Measurements from ENCODE around the gene LIPC.

LIPC gene

GRCh38 chr15:58458076-58458475 is 26.3 kb downstream of the LIPC start:
- no peak for DNase-seq (ENCODE audit: low read depth)

GRCh38 chr15:58459045-58459444 is 27.3 kb downstream of the LIPC start:
- DNase-seq (ENCODE audit: low read depth), result no peak

DNA sequence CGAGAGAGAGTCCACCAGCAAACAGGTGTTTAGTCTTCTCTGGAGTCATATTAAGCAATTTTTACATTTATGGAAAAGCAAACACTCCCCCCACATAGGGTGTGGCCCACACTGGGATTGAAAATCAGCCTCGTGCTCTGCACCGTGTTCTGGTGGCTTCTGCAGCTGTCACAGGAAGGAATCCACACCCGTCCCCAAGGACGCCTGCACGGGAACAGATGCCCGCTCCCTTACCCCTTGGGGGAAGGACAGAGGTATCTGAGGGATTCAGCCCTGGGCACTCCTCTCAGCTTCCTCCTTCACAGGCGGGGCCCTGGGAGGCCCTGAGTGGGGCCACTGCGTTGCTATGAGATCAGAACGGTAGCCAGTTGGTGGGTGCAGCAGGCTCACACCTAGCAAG is 27.8 kb downstream of the LIPC start:
- no peak for DNase-seq (ENCODE audit: low read depth)

GRCh38 chr15:58460116-58460790 is 28.5 kb downstream of the LIPC start:
- DNase-seq (ENCODE audit: low read depth), result no peak

GRCh38 chr15:58460872-58461271 is 29.1 kb downstream of the LIPC start:
- no peak for DNase-seq (ENCODE audit: low read depth)

- DNase-seq (ENCODE audit: low read depth), result no peak
Observed at GRCh38 chr15:58462547-58462946, 30.8 kb downstream of the LIPC start.

DNA sequence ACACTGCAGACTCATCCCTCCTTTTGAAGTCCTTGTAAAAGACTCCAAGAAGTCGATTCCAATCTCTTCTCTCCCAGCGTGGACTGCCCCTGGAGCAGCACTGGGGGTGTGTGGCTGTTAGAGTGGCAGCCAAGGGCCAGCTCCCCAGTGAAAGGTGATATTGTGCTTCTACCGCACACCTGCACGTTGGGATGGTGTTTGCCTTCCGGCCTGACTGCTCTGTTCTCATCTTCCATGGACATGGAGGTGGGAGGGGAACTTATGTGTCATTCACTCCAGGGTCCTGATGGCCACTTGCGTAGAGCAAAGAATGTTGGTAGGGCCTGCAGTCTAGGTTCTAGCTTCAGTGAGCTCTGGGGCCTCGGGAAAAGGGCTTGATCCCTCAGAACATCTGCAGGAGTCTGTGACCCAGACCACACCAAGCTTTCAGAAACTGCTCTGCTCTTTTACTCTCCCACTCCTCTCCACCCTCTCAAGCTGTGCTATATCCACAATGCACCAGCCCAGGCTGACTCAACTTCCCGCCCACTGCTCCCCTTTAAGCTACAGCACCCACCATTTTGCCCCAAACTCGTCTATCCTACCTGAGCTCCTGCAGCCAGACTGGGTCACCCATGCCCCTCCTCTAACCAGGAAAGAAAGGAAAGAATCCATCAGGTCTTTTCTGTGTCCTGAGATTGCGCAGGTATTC is 31.3 kb downstream of the LIPC start:
- DNase-seq (ENCODE audit: low read depth), result no peak

- DNase-seq (ENCODE audit: low read depth), result no peak
Observed at GRCh38 chr15:58463815-58464650, 32.2 kb downstream of the LIPC start.

DNA sequence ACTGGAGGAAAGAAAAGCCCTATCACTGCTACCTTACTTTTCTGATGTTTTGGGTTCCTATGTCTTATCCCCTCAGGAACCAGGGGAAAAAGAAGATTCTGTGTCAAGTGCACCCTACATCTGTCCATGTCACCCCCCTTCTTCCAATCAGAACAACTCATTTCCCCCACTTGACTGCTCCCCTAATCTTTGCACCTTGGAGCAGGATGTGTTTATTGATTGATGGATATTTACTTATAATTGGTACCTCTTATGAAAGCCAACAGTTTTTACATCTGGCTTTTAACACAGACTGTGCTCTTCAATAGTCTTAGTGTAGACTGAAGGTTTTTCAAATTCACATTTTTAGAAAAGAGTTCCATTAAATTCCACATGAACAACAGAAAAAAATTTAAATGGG is 33.3 kb downstream of the LIPC start:
- no peak for DNase-seq (ENCODE audit: low read depth)

- no peak for DNase-seq (ENCODE audit: low read depth)
Observed at GRCh38 chr15:58465866-58466517, 34.2 kb downstream of the LIPC start.

GRCh38 chr15:58466566-58466965 is 34.8 kb downstream of the LIPC start:
- no peak for DNase-seq (ENCODE audit: low read depth)

DNA sequence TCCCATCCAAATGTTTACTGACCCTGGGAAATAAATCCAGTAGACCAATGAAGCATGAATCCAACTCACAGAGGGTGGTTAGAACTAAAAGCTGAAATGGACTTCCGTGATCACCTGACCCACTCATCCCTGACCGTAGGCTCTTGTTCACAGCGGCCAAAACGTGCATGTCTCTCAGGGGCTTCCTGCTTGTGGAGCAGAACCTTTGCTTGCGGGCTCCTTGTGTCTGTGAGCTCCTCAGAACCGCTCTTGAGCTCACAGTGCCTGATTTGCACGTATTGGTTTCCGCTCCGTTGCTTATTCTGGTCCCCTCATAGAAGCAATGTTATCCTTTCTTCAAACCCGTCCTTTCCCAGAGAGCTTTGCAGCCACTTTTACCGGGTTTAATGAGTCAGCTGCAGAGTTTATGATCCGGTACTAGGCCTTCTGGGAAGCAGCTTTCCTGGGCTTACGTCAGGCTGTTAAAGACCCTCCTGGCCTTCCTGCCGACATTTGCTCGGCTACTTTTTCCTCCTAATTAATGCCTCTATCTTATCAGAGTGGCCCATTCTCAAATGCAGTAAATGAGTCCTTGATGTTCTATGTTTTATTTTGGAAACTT is 35.4 kb downstream of the LIPC start:
- no peak for DNase-seq (ENCODE audit: low read depth)

DNA sequence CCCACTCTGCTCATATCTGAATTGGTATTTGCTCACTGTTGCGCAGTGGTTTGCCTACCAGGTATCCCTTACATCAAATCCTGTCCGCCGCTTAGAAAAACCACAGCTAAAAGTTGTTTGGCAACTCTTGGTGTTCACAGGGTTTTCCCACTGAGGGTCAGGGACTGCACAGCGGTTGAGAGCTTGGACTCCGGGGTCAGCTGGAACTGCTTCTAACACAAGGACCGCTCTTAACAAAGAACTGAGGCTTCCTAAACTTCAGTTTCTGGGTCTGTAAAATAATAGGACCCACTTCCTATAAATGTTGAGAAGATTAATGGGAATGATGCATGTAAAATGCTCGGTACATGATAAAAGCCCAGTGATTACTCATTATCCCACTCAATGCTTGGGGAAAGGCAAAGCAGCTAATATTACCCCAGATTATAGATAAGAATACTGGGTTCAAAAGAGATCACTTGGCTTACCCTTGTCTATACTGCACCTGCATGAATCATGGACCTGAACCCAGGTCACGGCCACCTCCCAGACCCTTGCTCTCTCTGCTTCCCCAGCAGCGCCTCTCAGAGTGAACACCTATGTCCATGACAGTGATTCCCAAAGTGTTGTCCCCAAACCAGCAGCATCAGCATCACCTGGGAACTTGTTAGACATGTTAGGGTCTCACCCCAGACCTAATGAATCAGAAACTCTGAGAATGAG is 36.1 kb downstream of the LIPC start:
- no peak for DNase-seq (ENCODE audit: low read depth)

GRCh38 chr15:58469432-58470353 is 37.9 kb downstream of the LIPC start:
- DNase-seq (ENCODE audit: low read depth), result no peak

DNA sequence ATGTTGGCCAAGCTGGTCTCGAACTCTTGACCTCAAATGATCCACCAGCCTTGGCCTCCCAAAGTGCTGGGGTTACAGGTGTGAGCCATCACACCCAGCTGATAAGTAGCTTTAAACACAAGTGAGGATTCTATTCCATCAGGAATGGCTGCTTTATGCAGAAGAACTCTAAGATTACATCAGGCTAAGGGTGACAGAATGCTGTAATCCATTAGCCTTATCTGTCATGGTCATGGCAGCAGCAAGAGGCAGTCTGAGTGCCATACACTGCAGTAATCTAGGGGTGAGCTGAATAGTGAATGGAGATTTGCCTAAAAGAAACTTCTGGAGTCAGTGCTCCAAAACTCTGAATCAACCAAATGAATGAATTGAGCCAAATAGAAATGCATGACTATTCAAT is 39.6 kb downstream of the LIPC start:
- no peak for DNase-seq (ENCODE audit: low read depth)

GRCh38 chr15:58472221-58472620 is 40.4 kb downstream of the LIPC start:
- no peak for DNase-seq (ENCODE audit: low read depth)

DNA sequence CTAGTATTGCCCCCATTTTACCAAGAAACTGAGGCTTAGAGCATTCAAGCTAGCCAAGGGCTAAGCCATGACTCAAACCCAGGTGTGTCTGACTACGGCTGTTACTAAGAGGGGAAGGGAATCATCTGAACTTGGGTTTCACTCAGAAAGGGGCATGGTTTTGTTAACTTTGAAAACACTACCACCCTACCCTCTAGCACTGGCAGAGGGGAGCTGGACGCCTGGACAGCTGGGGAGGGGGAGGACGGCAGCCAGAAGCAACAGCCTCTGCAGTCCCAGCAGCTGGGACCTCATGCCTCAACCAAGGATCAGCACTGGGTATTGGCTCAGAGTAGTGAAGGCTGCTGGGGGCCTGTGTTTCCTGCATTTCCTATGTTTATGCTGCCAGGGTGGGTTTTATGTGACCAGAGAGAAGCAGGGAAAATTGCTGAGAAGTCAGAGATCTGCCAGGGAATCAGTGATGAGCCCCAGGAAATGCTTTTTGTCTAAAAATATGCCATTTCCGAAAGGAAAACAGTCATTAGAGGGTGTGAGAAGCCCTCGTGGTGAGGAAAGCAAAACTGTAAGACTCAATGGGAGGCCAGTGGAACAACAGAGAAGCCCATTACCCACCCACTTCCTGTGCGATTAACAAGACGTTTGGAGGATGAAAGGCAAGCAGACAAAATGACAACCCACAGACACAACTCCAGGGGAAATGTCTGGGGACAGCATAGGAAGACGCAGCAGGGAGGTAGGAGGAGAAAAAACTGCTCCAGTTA is 41.2 kb downstream of the LIPC start:
- no peak for DNase-seq (ENCODE audit: low read depth)

DNA sequence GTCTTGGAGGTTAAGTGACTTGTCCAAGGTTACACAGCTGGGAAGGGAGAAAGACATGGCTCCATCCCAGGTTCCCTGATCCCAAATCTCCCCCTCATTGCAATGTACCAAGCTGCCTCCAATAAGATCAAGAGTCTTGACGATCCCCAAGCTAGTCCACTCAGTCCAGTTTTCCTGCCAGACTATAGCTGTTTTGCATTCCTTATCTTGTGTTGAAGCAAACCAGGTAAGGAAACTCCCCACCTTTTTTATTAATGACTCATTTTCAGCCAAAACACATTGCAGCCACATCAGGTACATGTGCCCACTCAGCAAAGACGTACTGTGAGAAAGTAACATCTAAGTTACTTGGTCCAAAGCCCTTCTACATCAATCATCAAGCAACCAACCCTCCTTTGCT is 41.9 kb downstream of the LIPC start:
- DNase-seq (ENCODE audit: low read depth), result no peak

DNA sequence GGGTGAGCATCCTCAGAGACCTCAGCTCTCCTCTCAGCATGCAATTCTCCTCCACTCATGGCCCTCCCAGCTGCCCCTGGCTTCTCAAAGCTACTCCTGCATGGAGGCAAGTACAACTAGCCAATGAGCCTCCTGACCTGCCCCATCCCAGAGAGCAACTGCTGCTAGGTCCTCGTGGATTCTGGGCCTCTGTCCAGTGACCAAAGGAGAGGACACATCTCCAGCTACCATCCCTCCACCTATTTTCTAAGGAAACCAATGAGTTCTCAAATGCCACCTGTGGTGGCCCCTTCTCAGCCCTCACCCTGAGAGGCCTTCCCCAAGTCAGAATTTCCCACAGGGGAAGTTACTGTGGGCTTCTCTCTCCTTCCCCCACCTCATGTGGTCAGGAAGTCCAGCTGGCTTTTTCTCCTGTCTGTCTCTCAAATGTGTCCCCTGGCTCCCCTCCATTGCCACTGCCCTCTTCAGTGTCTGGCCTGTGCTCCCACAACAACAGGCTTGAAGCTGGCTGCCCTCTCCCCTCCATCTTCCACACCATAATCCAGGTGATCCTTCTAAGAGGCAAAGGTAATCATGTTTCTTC is 43.0 kb downstream of the LIPC start:
- no peak for DNase-seq (ENCODE audit: low read depth)
